Measurements from ENCODE around the gene GRWD1. TPM values are rescaled to one million over a fixed set of nuclear protein-coding genes. Genes with fewer than 3 reads are reported as not detected.

GRWD1 gene
- total RNA-seq, 4 donors from 2014 or later: 9.4 to 49.7 (median 13.6) TPM

DNA sequence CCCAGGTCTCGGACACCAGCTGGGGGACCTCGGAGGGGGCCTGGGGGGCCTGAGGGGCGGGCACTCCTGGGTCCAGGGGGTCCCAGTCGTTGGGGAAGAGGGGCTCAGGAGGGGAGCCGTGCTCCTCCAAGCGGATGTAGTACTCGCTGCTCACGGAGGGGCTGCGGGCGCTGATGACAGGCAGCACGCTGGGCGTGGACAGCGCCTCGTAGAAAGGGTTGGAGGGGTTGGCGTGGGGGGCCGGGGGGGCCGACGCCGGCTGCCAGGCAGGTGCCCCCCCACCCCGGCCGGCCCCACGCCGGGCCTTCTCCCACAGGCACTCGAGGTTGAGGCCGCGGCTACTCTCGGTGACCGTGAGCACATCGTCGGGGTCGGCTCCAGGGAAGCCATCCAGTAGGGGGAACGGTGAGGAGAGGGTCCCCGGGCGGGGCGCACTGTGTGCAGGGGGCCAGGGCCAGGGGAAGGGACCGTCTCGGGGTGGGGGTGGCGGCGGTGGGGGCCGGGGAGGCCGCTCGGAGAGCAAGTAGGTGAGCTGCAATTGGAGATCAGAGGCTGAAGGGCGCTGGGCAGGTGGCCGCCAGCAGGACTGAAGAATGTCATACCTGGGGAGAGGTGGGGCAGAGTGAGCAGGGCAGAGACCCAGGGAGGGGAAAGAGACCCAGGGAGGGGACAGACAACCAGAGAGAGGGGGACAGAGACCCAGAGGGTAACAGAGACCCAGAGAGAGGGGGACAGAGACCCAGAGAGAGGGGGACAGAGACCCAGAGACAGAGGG is 53.7 kb downstream of the GRWD1 start:
- Histone ChIP-seq H3K27me3 (peaks cover 49% of the 10 kb centered on the region), H3K9me3 (no peaks in the 10 kb centered on the region), H3K27ac (no peak overlapping the region), H3K36me3 (no peaks in the 10 kb centered on the region), H3K4me1 (peaks cover 3 to 26% (median 17%) of the 10 kb centered on the region in 4 donors), H3K4me3 (no peak overlapping the region)
- no peak for DNase-seq
- intact Hi-C loops (cut with DNase I; ENCODE audit: low total_unique reads) (no loop called here), in situ Hi-C loops (cut with MboI; ENCODE audit: low pct_ligation_motif_present in 1 of 4, low pct_unique_long_range_greater_than_20kb in 1 of 4, low sequenced_read_pairs in 3 of 4) (loop anchor here in 3 of 4 donors (10.0 kb wide), 1 partner anchor 85 kb away; no protein-coding TSS in a partner anchor)
- 69 to 82% methylated on average over 4 to 39 of the region's 44 CpGs for WGBS, 2 donors (ENCODE audit: low coverage in 1 of 2)
- no peak for TF ChIP-seq POLR2A (IDR thresholded peaks at IDR 0.05)
- TF ChIP-seq EP300 (IDR thresholded peaks at IDR 0.05; ENCODE audit: low read depth): no peak
- TF ChIP-seq POLR2AphosphoS5 (IDR thresholded peaks at IDR 0.05): no peak
- TF ChIP-seq, protein P1, sequence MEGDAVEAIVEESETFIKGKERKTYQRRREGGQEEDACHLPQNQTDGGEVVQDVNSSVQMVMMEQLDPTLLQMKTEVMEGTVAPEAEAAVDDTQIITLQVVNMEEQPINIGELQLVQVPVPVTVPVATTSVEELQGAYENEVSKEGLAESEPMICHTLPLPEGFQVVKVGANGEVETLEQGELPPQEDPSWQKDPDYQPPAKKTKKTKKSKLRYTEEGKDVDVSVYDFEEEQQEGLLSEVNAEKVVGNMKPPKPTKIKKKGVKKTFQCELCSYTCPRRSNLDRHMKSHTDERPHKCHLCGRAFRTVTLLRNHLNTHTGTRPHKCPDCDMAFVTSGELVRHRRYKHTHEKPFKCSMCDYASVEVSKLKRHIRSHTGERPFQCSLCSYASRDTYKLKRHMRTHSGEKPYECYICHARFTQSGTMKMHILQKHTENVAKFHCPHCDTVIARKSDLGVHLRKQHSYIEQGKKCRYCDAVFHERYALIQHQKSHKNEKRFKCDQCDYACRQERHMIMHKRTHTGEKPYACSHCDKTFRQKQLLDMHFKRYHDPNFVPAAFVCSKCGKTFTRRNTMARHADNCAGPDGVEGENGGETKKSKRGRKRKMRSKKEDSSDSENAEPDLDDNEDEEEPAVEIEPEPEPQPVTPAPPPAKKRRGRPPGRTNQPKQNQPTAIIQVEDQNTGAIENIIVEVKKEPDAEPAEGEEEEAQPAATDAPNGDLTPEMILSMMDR (IDR thresholded peaks at IDR 0.05): no peak

DNA sequence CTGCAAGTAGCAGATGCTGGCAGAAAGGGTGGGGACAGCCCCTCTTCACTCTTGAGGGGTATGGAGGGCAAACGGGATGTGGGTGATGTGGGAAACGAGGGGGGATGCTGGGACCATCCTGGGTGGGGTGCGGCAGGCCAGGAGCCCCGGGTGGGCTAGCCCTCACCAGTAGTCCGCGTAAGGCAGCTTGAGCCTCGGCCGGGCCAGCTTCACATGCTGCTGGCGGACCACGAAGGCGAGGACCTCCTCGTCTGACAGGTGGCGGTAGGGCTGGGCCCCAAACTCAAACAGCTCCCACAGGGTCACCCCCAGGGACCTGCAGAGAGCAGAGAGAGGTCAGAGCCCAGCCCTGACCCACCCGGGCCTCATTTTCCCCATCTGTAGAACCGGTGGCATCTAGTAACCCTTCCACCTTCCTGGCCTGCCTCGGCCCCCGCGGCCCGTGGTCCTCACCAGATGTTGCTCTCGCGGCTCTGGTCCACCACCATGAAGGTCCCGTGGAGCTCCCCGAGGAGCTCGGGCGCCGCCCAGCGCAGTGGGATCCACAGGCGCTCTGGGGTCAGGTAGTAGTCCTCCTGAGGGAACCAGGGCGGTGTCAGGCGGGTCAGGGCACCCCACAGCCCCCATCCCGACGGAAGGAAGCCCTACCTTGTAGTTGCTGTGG is 55.2 kb downstream of the GRWD1 start:
- no peak for DNase-seq
- in situ Hi-C loops (cut with MboI; ENCODE audit: low pct_ligation_motif_present in 1 of 4, low pct_unique_long_range_greater_than_20kb in 1 of 4, low sequenced_read_pairs in 3 of 4) (loop anchor here in 3 of 4 donors (10.0 kb wide), 1 partner anchor 84 kb away; no protein-coding TSS in a partner anchor), intact Hi-C loops (cut with DNase I; ENCODE audit: low total_unique reads) (no loop called here)
- no peaks in the 10 kb centered on the region for H3K36me3 ChIP-seq
- WGBS, 2 donors (ENCODE audit: low coverage in 1 of 2): 53% methylated on average over 31 of the region's 32 CpGs; no CpG with 5 or more reads in 1 of the 2 donors
- TF ChIP-seq, protein P1 (IDR thresholded peaks at IDR 0.05): no peak
- TF ChIP-seq EP300 (IDR thresholded peaks at IDR 0.05; ENCODE audit: low read depth) (no peak), POLR2AphosphoS5 (IDR thresholded peaks at IDR 0.05) (no peak), POLR2A (IDR thresholded peaks at IDR 0.05) (no peak)
- H3K27me3 ChIP-seq: peaks cover 49% of the 10 kb centered on the region
- H3K4me1 ChIP-seq: peaks cover 0 to 22% (median 11%) of the 10 kb centered on the region in 4 donors
- H3K9me3 ChIP-seq: no peaks in the 10 kb centered on the region
- H3K27ac ChIP-seq: peak overlapping the region in 1 of 4 donors; percentile 29
- H3K4me3 ChIP-seq: peak overlapping the region in 2 of 4 donors; percentile 11 to 32

DNA sequence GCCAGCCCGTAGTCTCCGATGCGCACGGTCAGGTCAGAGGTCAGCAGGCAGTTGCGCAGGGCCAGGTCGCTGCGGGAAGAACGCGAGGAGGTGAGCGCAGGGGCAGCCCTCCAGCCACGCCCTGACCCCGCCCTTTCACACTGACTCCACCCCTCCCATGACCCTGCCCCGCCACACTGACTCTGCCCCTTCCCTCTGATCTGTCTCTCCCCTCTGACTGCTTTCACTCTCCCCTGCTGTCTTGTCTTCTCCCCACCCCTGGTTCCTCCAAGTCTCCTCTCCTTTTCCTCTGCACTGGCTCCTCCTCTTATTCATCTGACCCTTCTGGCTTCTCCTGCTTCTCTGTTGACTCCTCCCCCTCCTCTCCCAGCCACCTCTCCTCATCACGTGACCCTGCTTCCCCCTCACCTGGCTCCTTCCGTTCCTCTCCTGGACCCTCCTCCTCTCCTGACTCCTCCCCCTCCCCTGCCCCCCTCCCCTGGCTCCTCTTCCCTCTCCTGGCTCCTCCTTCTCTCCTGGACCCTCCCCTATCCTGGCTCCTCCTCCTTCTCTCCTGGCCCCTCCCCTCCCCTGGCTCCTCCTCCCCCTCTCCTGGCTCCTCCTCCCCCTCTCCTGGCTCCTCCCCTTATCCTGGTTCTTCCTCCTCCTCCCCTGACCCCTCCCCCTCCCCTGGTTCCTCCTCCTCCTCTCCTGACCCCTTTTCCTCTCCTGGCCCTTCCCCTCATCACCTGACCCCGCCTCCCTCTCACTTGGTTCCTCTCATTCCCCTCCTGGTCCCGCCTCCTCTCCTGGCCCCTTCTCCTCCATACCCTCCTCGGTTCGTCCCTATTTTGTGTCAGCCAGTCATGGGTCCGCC is 55.9 kb downstream of the GRWD1 start:
- TF ChIP-seq, protein P1 (IDR thresholded peaks at IDR 0.05): no peak
- TF ChIP-seq POLR2A (IDR thresholded peaks at IDR 0.05): no peak
- TF ChIP-seq EP300 (IDR thresholded peaks at IDR 0.05; ENCODE audit: low read depth): no peak
- TF ChIP-seq POLR2AphosphoS5 (IDR thresholded peaks at IDR 0.05): no peak
- H3K27me3 ChIP-seq: peaks cover 49% of the 10 kb centered on the region
- WGBS, 2 donors (ENCODE audit: low coverage in 1 of 2): 4 to 11% methylated on average over 4 to 20 of the region's 20 CpGs
- H3K9me3 ChIP-seq: no peaks in the 10 kb centered on the region
- peak overlapping the region in 2 of 4 donors; percentile 11 to 32 for H3K4me3 ChIP-seq
- peak overlapping the region in 1 of 4 donors; percentile 29 for H3K27ac ChIP-seq
- peaks cover 0 to 22% (median 11%) of the 10 kb centered on the region in 4 donors for H3K4me1 ChIP-seq
- intact Hi-C loops (cut with DNase I; ENCODE audit: low total_unique reads): no loop called here
- H3K36me3 ChIP-seq: no peaks in the 10 kb centered on the region
- in situ Hi-C loops (cut with MboI; ENCODE audit: low pct_ligation_motif_present in 1 of 4, low pct_unique_long_range_greater_than_20kb in 1 of 4, low sequenced_read_pairs in 3 of 4): loop anchor here in 3 of 4 donors (10.0 kb wide), 1 partner anchor 83 kb away; no protein-coding TSS in a partner anchor
- DNase-seq: peak; percentile 92
